ENCODE data around the gene RGL2. TPM values are rescaled to one million over a fixed set of nuclear protein-coding genes. Genes with fewer than 3 reads are reported as not detected.
"Not testable (repeated sequence)": the region's sequence is repeated elsewhere in the genome, so short reads cannot be mapped to it uniquely, and the experiment has no call there.

Gene RGL2
- polyA plus RNA-seq, 1 of the 3 experiments (the other 2 are of a cell fraction): 59.4 TPM

- no peak for TF ChIP-seq REST (IDR thresholded peaks at IDR 0.05; ENCODE audit: low read depth, low read length)
- no peak for TF ChIP-seq ELF1 (IDR thresholded peaks at IDR 0.05)
- TF ChIP-seq, protein P1, sequence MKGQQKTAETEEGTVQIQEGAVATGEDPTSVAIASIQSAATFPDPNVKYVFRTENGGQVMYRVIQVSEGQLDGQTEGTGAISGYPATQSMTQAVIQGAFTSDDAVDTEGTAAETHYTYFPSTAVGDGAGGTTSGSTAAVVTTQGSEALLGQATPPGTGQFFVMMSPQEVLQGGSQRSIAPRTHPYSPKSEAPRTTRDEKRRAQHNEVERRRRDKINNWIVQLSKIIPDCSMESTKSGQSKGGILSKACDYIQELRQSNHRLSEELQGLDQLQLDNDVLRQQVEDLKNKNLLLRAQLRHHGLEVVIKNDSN (IDR thresholded peaks at IDR 0.05; ENCODE audit: borderline replicate concordance, low read depth): no peak
- no peak for TF ChIP-seq CHD2 (IDR thresholded peaks at IDR 0.05; ENCODE audit: low read length, partially characterized antibody)
Measured at GRCh38 chr6:33288141-33288920, 10.4 kb downstream of the RGL2 start (continued).

- 87% methylated on average over 18 of the region's 22 CpGs for WGBS (ENCODE audit: low lambda C conversion rate)
- POLR2A ChIA-PET: interaction anchor here (3.6 kb wide), 1 partner anchor 9 kb away, joined by 58 read pairs; the partner anchor contains the start of gene B3GALT4
- TF ChIP-seq PBX3 (IDR thresholded peaks at IDR 0.05) (no peak), TCF12 (IDR thresholded peaks at IDR 0.05) (no peak), FOSL2 (IDR thresholded peaks at IDR 0.05; ENCODE audit: borderline replicate concordance, low read depth) (no peak), NFIC (IDR thresholded peaks at IDR 0.05; ENCODE audit: borderline replicate concordance) (no peak), EZH2phosphoT487 (IDR thresholded peaks at IDR 0.05; ENCODE audit: borderline replicate concordance, low read depth) (no peak)
Measured at GRCh38 chr6:33286946-33287914, 11.5 kb downstream of the RGL2 start.

DNA sequence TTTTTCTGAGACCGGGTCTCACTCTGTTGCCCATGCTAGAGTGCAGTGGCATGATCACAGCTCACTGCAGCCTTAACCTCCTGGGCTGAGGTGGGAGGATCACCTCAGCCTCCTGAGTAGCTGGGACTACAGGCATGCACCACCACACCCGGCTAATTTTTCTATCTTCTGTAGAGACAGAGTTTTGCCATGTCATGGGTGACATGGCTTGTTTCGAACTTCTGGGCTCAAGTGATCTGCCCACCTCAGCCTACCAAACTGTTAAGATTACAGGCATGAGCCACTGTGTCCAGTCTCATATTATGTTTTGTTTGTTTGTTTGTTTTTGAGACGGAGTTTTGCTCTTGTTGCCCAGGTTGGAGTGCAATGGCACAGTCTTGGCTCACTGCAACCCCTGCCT is 13.5 kb downstream of the RGL2 start:
- H3K27ac ChIP-seq (ENCODE audit: low read depth in 2 of 2, low read length in 1 of 2); H4K20me1 ChIP-seq (ENCODE audit: insufficient read depth); H2AFZ ChIP-seq (ENCODE audit: low read depth); H3F3A ChIP-seq (replicated peaks; ENCODE audit: insufficient read depth); DNase-seq; H3K9ac ChIP-seq; H3K4me3 ChIP-seq (ENCODE audit: low read depth in 2 of 2, low read length in 1 of 2); POLR2A ChIA-PET; CTCF ChIA-PET; H3K9me2 ChIP-seq; H3K4me2 ChIP-seq; H3K9me3 ChIP-seq; H3K27me3 ChIP-seq (ENCODE audit: insufficient read depth): not testable (repeated sequence)
- peaks cover 47% of the 10 kb centered on the region for H3K79me2 ChIP-seq (ENCODE audit: insufficient read depth)
- 80% methylated on average over 4 of the region's 4 CpGs for WGBS (ENCODE audit: low lambda C conversion rate)
- peaks cover 0 to 15% of the 10 kb centered on the region in 2 experiments; a peak in 3 of 4 replicates for H3K4me1 ChIP-seq (ENCODE audit: control insufficient read depth in 1 of 2, insufficient read depth in 2 of 2, low read depth in 1 of 2, low read length in 1 of 2)
- H3K36me3 ChIP-seq (replicated peaks in 1 of 2; ENCODE audit: control insufficient read depth in 1 of 2, insufficient read depth in 2 of 2, low read length in 1 of 2): peaks cover 21 to 51% of the 10 kb centered on the region in 2 experiments

More at GRCh38 chr6:33286946-33287914, 11.5 kb downstream of the RGL2 start:
- H4K20me1 ChIP-seq (ENCODE audit: insufficient read depth): 0 out of 2 replicates have a peak, but pooled peaks cover 3% of the 10 kb centered on the region
- H3K9me2 ChIP-seq: no peaks in the 10 kb centered on the region
- no peak for DNase-seq
- H3K27ac ChIP-seq (ENCODE audit: low read depth in 2 of 2, low read length in 1 of 2): no peak overlapping the region
- H3K36me3 ChIP-seq (replicated peaks in 1 of 2; ENCODE audit: control insufficient read depth in 1 of 2, insufficient read depth in 2 of 2, low read length in 1 of 2): peaks cover 28 to 53% of the 10 kb centered on the region in 2 experiments
- no peaks in the 10 kb centered on the region for H3K9me3 ChIP-seq
- H3K79me2 ChIP-seq (ENCODE audit: insufficient read depth): peaks cover 61% of the 10 kb centered on the region
- H3K4me2 ChIP-seq: peak overlapping the region; percentile 96
- CTCF ChIA-PET: interaction anchor here (1.0 kb wide), 1 partner anchor 10 kb away, joined by 5 read pairs; the partner anchor contains the start of gene B3GALT4
- H3K4me3 ChIP-seq (ENCODE audit: low read depth in 2 of 2, low read length in 1 of 2): peak overlapping the region in 1 of 2 experiments; percentile 96; a peak in 1 of 4 replicates
- H3K27me3 ChIP-seq (ENCODE audit: insufficient read depth): no peaks in the 10 kb centered on the region
- peaks cover 5 to 23% of the 10 kb centered on the region in 2 experiments; a peak in 3 of 4 replicates for H3K4me1 ChIP-seq (ENCODE audit: control insufficient read depth in 1 of 2, insufficient read depth in 2 of 2, low read depth in 1 of 2, low read length in 1 of 2)
- H3F3A ChIP-seq (replicated peaks; ENCODE audit: insufficient read depth): peaks cover 6% of the 10 kb centered on the region
- H2AFZ ChIP-seq (ENCODE audit: low read depth): no peak overlapping the region
- H3K9ac ChIP-seq: no peak overlapping the region
